Omental fat pad (tissue), 4 donors: ENCODE measurements around the gene BMP5. TPM values are rescaled to one million over a fixed set of nuclear protein-coding genes. Genes with fewer than 3 reads are reported as not detected.

ENCODE experiments used
- ATAC-seq: fragments of 150-250 bp; one replicate; pipeline ENCODE4 v1.9.1; 2016; ENCODE audit warnings: mild to moderate bottlenecking, moderate library complexity; ENCODE audit not compliant: low FRiP score
- DNase-seq: peaks from one replicate; pipeline ENCODE4 v3.0.0-alpha.2; 2019; ENCODE audit warnings: low spot score
- total RNA-seq, 4 donors: library from RNA; depleted of rRNA; stranded (reverse); fragments of >200 nt; gene quantifications; one replicate each; pipeline ENCODE4 v1.1.0, GENCODE V29; 2016
- TF ChIP-seq, protein P1 (sequence below), 3 donors: fragments of 450-650 bp; IDR thresholded peaks; one replicate each; pipeline ENCODE4 v1.5.1; 2016 to 2017; ENCODE audit warnings: antibody characterized with exemption in 3 of 3, mild to moderate bottlenecking in 3 of 3, moderate library complexity in 2 of 3

BMP5 gene
- total RNA-seq, 4 donors from 2014 or later = 1.4 TPM; not detected in 3

DNA sequence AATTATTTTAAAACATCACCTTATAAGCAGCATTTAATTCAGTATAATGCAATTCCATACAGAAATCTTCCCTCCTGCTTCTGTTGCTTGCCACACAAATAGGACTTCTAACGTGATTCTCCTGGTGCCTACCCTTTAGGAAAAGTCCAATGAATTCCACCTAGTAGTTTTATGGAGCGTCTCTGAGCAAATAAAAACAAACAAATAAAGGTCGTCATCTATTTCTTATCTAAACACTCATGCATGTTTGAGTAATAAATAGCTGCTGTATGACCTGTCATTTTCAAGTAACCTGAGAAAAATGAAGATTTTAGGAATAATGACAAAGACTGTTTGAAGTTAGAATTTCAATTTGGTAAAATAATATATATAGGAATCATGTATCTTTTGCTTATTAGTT, 102.7 kb downstream of the BMP5 start:
- TF ChIP-seq, protein P1, sequence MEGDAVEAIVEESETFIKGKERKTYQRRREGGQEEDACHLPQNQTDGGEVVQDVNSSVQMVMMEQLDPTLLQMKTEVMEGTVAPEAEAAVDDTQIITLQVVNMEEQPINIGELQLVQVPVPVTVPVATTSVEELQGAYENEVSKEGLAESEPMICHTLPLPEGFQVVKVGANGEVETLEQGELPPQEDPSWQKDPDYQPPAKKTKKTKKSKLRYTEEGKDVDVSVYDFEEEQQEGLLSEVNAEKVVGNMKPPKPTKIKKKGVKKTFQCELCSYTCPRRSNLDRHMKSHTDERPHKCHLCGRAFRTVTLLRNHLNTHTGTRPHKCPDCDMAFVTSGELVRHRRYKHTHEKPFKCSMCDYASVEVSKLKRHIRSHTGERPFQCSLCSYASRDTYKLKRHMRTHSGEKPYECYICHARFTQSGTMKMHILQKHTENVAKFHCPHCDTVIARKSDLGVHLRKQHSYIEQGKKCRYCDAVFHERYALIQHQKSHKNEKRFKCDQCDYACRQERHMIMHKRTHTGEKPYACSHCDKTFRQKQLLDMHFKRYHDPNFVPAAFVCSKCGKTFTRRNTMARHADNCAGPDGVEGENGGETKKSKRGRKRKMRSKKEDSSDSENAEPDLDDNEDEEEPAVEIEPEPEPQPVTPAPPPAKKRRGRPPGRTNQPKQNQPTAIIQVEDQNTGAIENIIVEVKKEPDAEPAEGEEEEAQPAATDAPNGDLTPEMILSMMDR (IDR thresholded peaks at IDR 0.05) = no peak
- no peak for DNase-seq
- no peak for ATAC-seq

- DNase-seq = no peak
- TF ChIP-seq, protein P1 (IDR thresholded peaks at IDR 0.05) = no peak
- ATAC-seq = no peak
Measured at GRCh38 chr6:55759536-55759935, 115.9 kb downstream of the BMP5 start.

DNA sequence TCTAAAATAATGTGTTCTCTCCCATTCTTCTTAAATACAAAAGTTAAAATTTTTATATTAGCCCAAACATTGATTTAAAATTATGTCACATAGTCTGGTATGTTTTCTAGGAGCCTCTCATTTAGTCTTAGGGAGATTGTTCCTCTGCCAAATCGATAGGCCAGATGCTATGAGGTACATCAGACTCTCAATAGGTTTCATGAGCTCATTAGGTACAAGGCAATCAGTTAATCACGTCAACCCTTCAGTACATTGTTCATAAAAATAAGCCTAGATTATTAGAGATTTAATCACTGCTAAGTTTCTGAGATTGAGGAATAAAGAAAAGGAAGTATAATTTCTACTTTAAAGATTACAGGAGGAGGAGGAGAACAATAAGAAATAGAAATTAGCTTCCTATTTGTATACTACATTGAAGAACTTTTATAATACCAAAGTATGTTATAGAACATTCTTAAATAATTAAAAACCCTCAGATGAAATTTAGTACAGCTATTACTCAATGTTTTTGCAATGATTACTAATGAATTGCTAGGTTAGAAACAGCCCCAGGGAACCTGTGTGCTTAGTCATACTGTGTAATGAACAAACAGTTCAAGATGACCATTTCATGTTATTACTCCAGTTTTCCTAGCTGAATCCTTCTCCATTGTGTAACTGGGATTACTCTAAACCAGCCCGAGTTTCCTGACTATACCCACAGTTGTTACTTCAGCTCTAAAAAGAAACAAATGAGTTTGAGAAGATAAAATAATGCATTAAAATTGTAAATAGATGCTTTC, 117.0 kb downstream of the BMP5 start:
- peak; percentile 66 for ATAC-seq
- DNase-seq = no peak
- TF ChIP-seq, protein P1 (IDR thresholded peaks at IDR 0.05) = no peak

- no peak for DNase-seq
- TF ChIP-seq, protein P1 (IDR thresholded peaks at IDR 0.05) = no peak
- no peak for ATAC-seq
Measured at GRCh38 chr6:55756531-55757031, 118.8 kb downstream of the BMP5 start.

GRCh38 chr6:55748880-55749279, 126.5 kb downstream of the BMP5 start:
- DNase-seq (no peak), ATAC-seq (no peak)
- TF ChIP-seq, protein P1 (IDR thresholded peaks at IDR 0.05) = no peak

DNA sequence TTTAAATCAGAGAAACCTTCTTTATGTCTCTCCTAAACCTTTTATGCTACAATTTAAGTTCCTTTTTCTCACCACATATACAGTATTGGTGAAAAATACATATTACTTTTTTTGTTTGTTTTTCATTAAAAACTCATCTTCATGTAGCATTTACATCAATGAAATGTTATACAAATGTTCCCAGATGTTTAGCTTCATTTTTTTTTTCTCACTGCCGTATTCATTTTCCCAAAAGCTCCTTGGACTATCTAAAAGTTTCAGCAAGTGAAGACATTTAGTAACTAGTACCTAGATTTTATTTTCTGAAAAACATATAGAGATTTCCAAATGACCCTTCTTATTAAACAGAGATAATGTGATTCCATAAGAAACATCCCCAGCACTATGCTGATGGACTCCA, 128.9 kb downstream of the BMP5 start:
- TF ChIP-seq, protein P1 (IDR thresholded peaks at IDR 0.05) = no peak
- DNase-seq (no peak), ATAC-seq (no peak)

GRCh38 chr6:55734256-55734655, 141.1 kb downstream of the BMP5 start:
- TF ChIP-seq, protein P1 (IDR thresholded peaks at IDR 0.05) = no peak
- DNase-seq (no peak), ATAC-seq (no peak)
